ENCODE results near the gene ENTPD8. TPM values are rescaled to one million over a fixed set of nuclear protein-coding genes. Genes with fewer than 3 reads are reported as not detected.

The ENTPD8 gene
- total and polyA plus RNA-seq, 7 donors, result 0.71 to 65.3 (median 38.4) TPM; not detected in 3

- no peak for TF ChIP-seq POLR2A (IDR thresholded peaks at IDR 0.05)
- DNase-seq, result no peak
- Histone ChIP-seq H3K4me1 (no peaks in the 10 kb centered on the region), H3K36me3 (peaks cover 0 to 28% (median 0%) of the 10 kb centered on the region in 4 donors), H3K9me3 (no peaks in the 10 kb centered on the region), H3K4me3 (no peak overlapping the region), H3K27me3 (no peaks in the 10 kb centered on the region), H3K27ac (no peak overlapping the region)
- WGBS, 2 donors, result 92 to 94% methylated on average over 36 of the region's 36 CpGs
- intact Hi-C loops (cut with DNase I), result no loop called here
These were observed 46.1 kb downstream of the ENTPD8 start for GRCh38 chr9:137394866-137395665.

- no peak for DNase-seq
These were observed 47.7 kb downstream of the ENTPD8 start for GRCh38 chr9:137393176-137394150.

GRCh38 chr9:137392232-137393007 is 48.7 kb downstream of the ENTPD8 start:
- 94 to 96% methylated on average over 23 of the region's 23 CpGs for WGBS, 2 donors
- Histone ChIP-seq H3K9me3 (no peaks in the 10 kb centered on the region), H3K27me3 (no peaks in the 10 kb centered on the region), H3K4me1 (no peaks in the 10 kb centered on the region), H3K27ac (no peak overlapping the region), H3K4me3 (no peak overlapping the region), H3K36me3 (peaks cover 0 to 28% (median 0%) of the 10 kb centered on the region in 4 donors)
- intact Hi-C loops (cut with DNase I), result no loop called here
- no peak for TF ChIP-seq POLR2A (IDR thresholded peaks at IDR 0.05)
- DNase-seq, result no peak

More at GRCh38 chr9:137393176-137394150, 47.7 kb downstream of the ENTPD8 start:
- Histone ChIP-seq H3K27me3 (no peaks in the 10 kb centered on the region), H3K27ac (no peak overlapping the region), H3K4me3 (no peak overlapping the region), H3K9me3 (no peaks in the 10 kb centered on the region), H3K4me1 (no peaks in the 10 kb centered on the region), H3K36me3 (peaks cover 0 to 28% (median 0%) of the 10 kb centered on the region in 4 donors)
- 87 to 93% methylated on average over 28 of the region's 28 CpGs for WGBS, 2 donors
- no peak for TF ChIP-seq CTCF (IDR thresholded peaks at IDR 0.05)
- TF ChIP-seq EP300 (IDR thresholded peaks at IDR 0.05), result no peak
- no peak for TF ChIP-seq POLR2A (IDR thresholded peaks at IDR 0.05)
- no peak for TF ChIP-seq POLR2AphosphoS5 (IDR thresholded peaks at IDR 0.05)
- intact Hi-C loops (cut with DNase I), result no loop called here

GRCh38 chr9:137391411-137391754 is 49.8 kb downstream of the ENTPD8 start:
- TF ChIP-seq POLR2A (IDR thresholded peaks at IDR 0.05) (no peak), POLR2AphosphoS5 (IDR thresholded peaks at IDR 0.05) (no peak), CTCF (IDR thresholded peaks at IDR 0.05) (no peak), EP300 (IDR thresholded peaks at IDR 0.05) (no peak)
- Histone ChIP-seq H3K9me3 (no peaks in the 10 kb centered on the region), H3K27me3 (no peaks in the 10 kb centered on the region), H3K4me1 (no peaks in the 10 kb centered on the region), H3K36me3 (peaks cover 0 to 23% (median 0%) of the 10 kb centered on the region in 4 donors), H3K27ac (peak overlapping the region in 3 of 4 donors; percentile 37 to 68 (median 40)), H3K4me3 (no peak overlapping the region)
- intact Hi-C loops (cut with DNase I), result no loop called here
- no peak for DNase-seq
- WGBS, 2 donors, result 19 to 66% methylated on average over 22 of the region's 22 CpGs

GRCh38 chr9:137390553-137391410 is 50.4 kb downstream of the ENTPD8 start:
- DNase-seq, result no peak
- Histone ChIP-seq H3K4me3 (no peak overlapping the region), H3K27ac (peak overlapping the region; percentile 23 to 68 (median 38)), H3K9me3 (no peaks in the 10 kb centered on the region), H3K36me3 (peaks cover 0 to 19% (median 0%) of the 10 kb centered on the region in 4 donors), H3K4me1 (no peaks in the 10 kb centered on the region), H3K27me3 (no peaks in the 10 kb centered on the region)
- 22 to 65% methylated on average over 42 of the region's 42 CpGs for whole genome bisulfite sequencing, 2 donors
- TF ChIP-seq EP300 (IDR thresholded peaks at IDR 0.05), result no peak
- no peak for TF ChIP-seq POLR2AphosphoS5 (IDR thresholded peaks at IDR 0.05)
- TF ChIP-seq POLR2A (IDR thresholded peaks at IDR 0.05), result no peak
- TF ChIP-seq CTCF (IDR thresholded peaks at IDR 0.05), result no peak
- intact Hi-C loops (cut with DNase I), result no loop called here

Data from sigmoid colon (tissue), 7 donors.